OCI-LY1 (cell line): ENCODE data around the gene RRAGB.

ENCODE experiments used
- CTCF ChIP-seq: fragments of 200-600 bp; sonication (generic), shearing (Covaris generic); IDR thresholded peaks from 2 replicates; pipeline ENCODE4 v1.5.1; 2017; ENCODE audit warnings: mild to moderate bottlenecking, antibody characterized with exemption, low read length, moderate library complexity, mixed read lengths
- EZH2 ChIP-seq: fragments of 200-600 bp; sonication (generic), shearing (Covaris generic); IDR thresholded peaks from 2 replicates; pipeline ENCODE4 v1.8.0; 2017; ENCODE audit warnings: borderline replicate concordance, mixed run types, mild to moderate bottlenecking, antibody characterized with exemption, low read length, moderate library complexity, mixed read lengths

- no peak for TF ChIP-seq CTCF
- TF ChIP-seq EZH2, result no peak
Observed at GRCh38 chrX:55778322-55778721, 60.8 kb downstream of the RRAGB start.
